GM18499 (cell line): ENCODE measurements around the gene NARF.
A peak's percentile ranks its signal among the peaks of the same experiment; 100 is the strongest.
"Not testable (repeated sequence)": the region's sequence is repeated elsewhere in the genome, so short reads cannot be mapped to it uniquely, and the experiment has no call there.

ENCODE experiments used
- ATAC-seq: cut with Tn5 transposase; IDR thresholded peaks from one replicate; pipeline ENCODE4 v1.9.1; 2021; ENCODE audit warnings: moderate number of reproducible peaks; ENCODE audit not compliant: insufficient read depth, unreplicated experiment

Gene NARF

DNA sequence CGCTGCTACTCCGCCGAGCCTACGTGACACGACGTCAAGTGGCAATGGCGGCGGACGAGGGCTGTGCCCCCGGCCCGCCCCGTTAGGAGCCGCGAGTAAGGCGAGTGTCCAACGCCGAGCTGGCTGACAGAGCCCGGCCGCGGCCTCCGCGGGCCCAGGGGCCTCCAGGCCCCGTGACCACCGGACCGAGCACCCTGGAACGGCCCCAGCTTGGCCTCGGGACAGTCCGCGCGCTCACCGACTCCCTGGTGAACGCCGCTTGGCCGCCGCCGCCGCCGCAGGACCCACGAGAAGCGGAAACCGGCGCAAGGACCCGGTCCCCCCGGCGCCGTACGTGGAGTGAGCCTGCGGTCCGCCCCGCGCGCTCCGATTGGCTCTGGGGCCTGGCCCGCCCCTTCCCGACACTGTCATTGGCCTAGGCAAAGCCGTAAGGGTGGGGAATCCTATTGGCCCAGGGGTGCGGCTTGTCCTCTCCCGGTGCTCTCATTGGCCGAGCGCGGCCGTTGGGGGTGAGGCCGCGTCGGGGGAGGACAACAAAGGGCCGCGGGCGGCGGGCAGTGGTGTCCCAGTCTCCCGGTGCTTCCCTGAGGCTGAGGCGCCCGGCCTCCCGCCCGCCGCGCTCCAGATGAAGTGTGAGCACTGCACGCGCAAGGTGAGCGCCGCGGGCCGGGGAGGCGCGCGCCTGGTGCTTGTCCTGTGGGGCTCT is at the start of gene NARF:
TSS of gene NARF (plus strand) at position 563 of the 706 bp plus-strand sequence. CDS start at position 626, 63 bp downstream.
- ATAC-seq: peak; percentile 89

GRCh38 chr17:82408938-82409318 is 49.6 kb upstream of the NARF start:
- no peak for ATAC-seq

DNA sequence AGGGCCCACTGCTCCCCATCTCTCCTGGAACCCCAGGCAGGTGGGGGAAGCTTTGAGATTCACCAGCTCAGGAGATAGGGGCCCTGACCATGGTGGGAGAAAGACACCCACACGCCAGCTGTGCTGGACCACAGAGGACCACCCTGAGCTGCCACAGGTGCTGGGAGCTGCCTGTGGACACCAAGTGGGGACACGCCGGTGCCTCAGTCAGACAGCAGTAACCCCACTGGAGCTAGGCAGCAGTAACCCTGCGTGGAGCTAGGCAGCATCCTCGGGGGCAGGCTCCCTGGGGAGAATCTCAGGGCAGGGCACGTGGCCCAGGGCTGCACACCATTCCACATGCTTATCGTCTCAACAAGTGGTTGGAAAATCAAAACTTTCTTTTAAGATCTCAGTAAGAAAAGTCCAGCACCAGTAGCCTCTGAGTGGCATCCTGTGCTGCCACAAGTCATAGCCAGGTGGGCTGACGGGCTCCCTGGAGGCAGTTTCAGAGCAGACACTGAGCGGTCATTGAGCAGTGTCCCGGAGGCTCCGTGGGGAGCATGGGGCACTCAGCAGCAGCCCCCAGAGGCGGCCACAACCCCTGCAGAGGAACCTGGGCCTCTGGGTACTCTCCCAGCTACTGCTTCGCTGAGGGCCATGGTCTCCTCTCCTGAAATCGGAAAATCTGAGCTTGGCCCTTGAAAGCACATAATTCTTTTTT is 48.4 kb upstream of the NARF start:
- ATAC-seq: no peak

- ATAC-seq: no peak
Measured at GRCh38 chr17:82411396-82412053, 47.0 kb upstream of the NARF start.

DNA sequence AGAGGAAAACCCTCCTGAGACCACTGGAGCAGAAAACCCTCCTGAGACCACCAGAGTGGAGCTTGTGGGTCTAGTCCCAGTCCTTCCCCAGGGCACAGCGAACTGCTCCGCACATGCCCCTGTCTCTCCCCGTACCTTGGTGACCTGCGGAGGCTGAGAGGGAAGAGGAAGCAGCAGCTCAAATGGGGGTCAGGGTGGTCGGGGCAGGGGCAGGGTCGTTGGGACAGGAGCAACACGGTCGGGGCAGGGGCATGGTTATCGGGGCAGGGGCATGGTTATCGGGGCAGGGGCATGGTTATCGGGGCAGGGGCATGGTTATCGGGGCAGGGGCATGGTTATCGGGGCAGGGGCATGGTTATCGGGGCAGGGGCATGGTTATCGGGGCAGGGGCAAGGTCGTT is 46.5 kb upstream of the NARF start:
- not testable (repeated sequence) for ATAC-seq

- ATAC-seq: no peak
Measured at GRCh38 chr17:82412535-82413520, 45.7 kb upstream of the NARF start.

- no peak for ATAC-seq
Measured at GRCh38 chr17:82414548-82415281, 43.8 kb upstream of the NARF start.

DNA sequence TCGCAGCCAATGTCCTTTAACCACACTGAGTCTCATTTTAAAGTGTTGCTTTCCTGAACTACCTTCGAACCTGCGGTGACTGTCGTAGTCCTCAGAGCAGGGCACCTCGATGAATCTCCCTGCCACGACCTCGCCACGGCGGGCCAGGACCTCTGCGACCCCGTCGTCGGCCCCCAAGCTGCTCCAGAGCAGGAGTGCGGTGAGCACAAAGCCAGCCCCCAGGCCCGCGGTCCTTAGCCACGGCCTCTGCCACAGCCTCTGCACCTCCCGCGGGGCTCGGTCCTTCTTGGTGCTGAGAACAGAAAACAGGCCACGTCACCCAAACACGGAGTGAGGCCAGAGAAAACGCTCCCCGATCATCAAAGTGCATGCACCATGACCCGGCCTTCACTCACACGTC is 43.2 kb upstream of the NARF start:
- no peak for ATAC-seq

DNA sequence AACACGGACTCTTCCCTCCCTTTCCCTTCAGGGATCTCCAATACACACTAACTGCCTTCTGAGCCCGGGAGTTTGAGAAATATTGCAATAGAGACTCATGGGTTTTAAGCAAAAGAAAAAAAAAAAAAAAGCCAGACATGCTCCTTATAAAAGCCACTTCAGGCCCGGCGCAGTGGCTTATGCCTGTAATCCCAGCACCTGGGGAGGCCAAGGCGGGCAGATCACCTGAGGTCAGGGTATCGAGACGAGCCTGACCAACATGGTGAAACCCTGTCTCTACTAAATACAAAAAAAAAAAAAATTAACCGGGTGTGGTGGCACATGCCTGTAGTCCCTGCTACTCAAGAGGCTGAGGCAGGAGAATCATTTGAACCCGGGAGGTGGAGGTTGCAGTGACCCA is 42.8 kb upstream of the NARF start:
- ATAC-seq: no peak

- no peak for ATAC-seq
Measured at GRCh38 chr17:82416264-82416663, 42.3 kb upstream of the NARF start.

DNA sequence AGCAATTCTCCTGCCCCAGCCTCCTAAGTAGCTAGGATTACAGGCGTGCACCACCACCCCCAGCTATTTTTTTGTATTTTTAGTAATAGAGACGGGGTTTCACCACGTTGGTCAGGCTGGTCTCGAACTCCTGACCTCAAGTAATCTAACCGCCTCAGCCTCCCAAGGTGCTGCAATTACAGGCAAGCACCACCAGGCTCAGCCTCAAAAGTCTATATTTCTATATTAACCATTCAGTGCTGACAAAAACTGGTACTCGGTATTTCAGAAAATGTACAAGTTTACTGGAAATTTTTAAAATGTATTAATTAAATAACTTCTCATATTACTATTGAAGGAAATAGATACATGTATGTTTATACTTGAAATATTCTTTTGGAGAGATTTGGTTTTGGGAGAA is 41.8 kb upstream of the NARF start:
- ATAC-seq: no peak

DNA sequence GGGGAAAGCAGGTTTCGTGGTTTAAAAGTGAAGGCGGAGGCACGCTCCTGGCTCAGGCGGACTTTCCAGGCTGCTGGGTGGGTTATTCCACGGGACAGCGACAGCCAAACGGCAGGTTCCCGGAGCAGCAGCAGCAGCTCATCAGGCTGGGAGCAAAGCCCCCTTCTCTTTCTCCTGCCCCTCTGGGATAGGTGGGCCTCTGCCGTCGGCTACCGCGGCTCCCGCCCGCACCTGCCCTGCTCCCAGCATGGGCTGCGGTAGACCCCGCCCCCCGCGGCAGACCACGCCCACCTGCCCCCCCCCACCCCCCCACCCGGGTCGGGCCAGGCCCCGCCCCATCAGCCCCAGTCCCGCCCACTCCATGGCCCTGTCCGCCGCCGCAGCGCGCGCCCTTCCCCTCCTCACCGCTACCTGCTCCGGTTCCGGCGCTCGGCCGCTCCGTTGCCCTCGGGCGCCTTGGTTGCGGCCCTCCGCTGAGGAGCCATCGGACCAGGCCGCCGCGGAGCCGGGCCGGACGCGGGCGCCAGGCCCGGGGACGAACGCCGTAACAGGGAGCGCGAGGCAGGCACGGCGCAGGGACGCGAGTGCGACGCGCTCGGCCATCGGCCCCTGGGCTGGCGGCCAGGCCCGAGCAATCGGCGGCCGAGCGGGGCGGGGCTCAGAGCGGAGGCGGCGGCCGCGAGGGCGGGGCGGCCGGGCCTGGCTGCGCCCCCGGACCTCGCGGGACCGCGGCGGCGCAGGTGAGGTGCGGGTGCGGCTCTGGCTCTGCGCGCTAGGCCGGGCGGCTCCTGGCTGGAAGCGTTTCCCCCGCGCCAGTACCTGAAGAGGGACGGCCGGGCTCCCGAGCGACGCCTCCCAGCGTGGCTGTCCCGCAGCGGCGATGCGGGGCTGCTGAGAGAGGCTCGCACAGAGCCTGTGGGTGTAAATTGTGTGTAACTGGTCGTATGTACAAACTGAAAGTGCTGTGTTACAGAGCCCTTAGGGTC is 40.2 kb upstream of the NARF start, which contains the start of the genes HEXD and OGFOD3:
TSS of gene HEXD (plus strand) at position 347 of the 986 bp plus-strand sequence. CDS start 1,453 bp downstream, outside the sequence.
TSS of gene OGFOD3 (minus strand) at position 586 of the 986 bp plus-strand sequence. CDS start at position 485, 101 bp downstream.
- ATAC-seq: peak; percentile 51

GRCh38 chr17:82419540-82419939 is 39.0 kb upstream of the NARF start:
- ATAC-seq: no peak

- ATAC-seq: no peak
Measured at GRCh38 chr17:82424001-82424862, 34.3 kb upstream of the NARF start.

- no peak for ATAC-seq
Measured at GRCh38 chr17:82424863-82425159, 33.7 kb upstream of the NARF start.

- ATAC-seq: no peak
Measured at GRCh38 chr17:82428546-82428945, 30.0 kb upstream of the NARF start.

DNA sequence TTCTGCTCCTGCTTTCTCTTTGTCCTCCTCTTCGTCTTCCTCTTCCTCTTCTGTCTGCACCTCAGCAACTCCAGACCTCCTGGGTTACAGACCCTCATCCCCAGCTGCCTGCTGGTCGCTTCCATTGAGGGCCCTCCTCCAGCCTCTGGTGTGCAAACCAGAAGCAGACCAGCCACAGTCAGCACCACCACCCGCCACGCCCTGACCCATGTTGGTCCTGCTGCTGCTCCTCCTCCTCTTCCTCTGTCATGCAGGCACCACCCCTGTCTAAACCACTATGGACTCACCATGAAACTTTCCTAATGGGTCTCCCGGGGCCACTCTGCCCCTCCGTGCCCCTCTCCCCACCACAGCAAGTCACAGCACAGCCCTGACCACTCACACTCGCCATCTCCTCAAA is 28.7 kb upstream of the NARF start:
- ATAC-seq: no peak
